Measurements from ENCODE around the gene COPA. TPM values are rescaled to one million over a fixed set of nuclear protein-coding genes. Genes with fewer than 3 reads are reported as not detected.

COPA gene
- total and polyA plus RNA-seq, 10 of the 15 experiments (the other 5 are each of a cell fraction or from before 2014, with no cell fraction given), result 53.7 to 180 (median 123) TPM

- TF ChIP-seq CREB1 (IDR thresholded peaks at IDR 0.05; ENCODE audit: low read depth) (peak; percentile 74), YBX1 (IDR thresholded peaks at IDR 0.05) (no peak), MLLT1 (IDR thresholded peaks at IDR 0.05) (no peak), TCF3 (IDR thresholded peaks at IDR 0.05; ENCODE audit: borderline replicate concordance, insufficient read depth, low read depth, low read length) (no peak), MEF2A (IDR thresholded peaks at IDR 0.05; ENCODE audit: insufficient read depth, low read depth, low read length) (no peak), RFX5 (IDR thresholded peaks at IDR 0.05; ENCODE audit: low read depth, low read length) (no peak), NRF1 (conservative IDR thresholded peaks at IDR 0.05; ENCODE audit: low read depth, low read length) (no peak), MTA3 (IDR thresholded peaks at IDR 0.05; ENCODE audit: borderline replicate concordance, low read length) (no peak), EZH2 (IDR thresholded peaks at IDR 0.05; ENCODE audit: borderline replicate concordance, control insufficient read depth, low read depth, low read length) (no peak), CBX3 (IDR thresholded peaks at IDR 0.05; ENCODE audit: borderline replicate concordance, low read depth) (no peak), SREBF2 (IDR thresholded peaks at IDR 0.05; ENCODE audit: low read length) (no peak), CREM (IDR thresholded peaks at IDR 0.05; ENCODE audit: low read depth) (peak; percentile 43; the same call in 1 of the 2 replicates), EGR1 (IDR thresholded peaks at IDR 0.05; ENCODE audit: borderline replicate concordance in 1 of 2, low read depth in 2 of 2, low read length in 2 of 2) (no peak; a peak in 1 of 3 replicates), IRF5 (IDR thresholded peaks at IDR 0.05; ENCODE audit: borderline replicate concordance) (no peak), JUNB (IDR thresholded peaks at IDR 0.05) (no peak), ZBTB4 (CRISPR knock-in tag; IDR thresholded peaks at IDR 0.05) (no peak), RBBP5 (conservative IDR thresholded peaks at IDR 0.05) (no peak), KLF5 (IDR thresholded peaks at IDR 0.05; ENCODE audit: partially characterized antibody) (no peak), IKZF1 (conservative IDR thresholded peaks at IDR 0.05) (peak; percentile 52; the same call in 1 of the 2 replicates), BRCA1 (IDR thresholded peaks at IDR 0.05; ENCODE audit: low read depth, low read length) (no peak), SMC3 (IDR thresholded peaks at IDR 0.05; ENCODE audit: borderline replicate concordance, low read length) (no peak; the same call in 1 of the 2 replicates), TCF12 (IDR thresholded peaks at IDR 0.05; ENCODE audit: low read depth, low read length) (no peak), RCOR1 (conservative IDR thresholded peaks at IDR 0.05; ENCODE audit: low read depth, low read length) (no peak), E2F4 (IDR thresholded peaks at IDR 0.05; ENCODE audit: low read depth, low read length) (peak; percentile 98), ZNF207 (IDR thresholded peaks at IDR 0.05; ENCODE audit: borderline replicate concordance) (peak; percentile 88), ZNF217 (IDR thresholded peaks at IDR 0.05) (no peak), CBFB (IDR thresholded peaks at IDR 0.05; ENCODE audit: low read depth) (peak; percentile 70; the same call in 1 of the 2 replicates)
Observed at GRCh38 chr1:160284782-160285344, 58.2 kb downstream of the COPA start, which contains the start of gene PEX19 (continued).

Data from GM12878 (cell line).